T-cell (primary cell): ENCODE results near the gene ARHGAP6. TPM values are rescaled to one million over a fixed set of nuclear protein-coding genes. Genes with fewer than 3 reads are reported as not detected.
A peak's percentile ranks its signal among the peaks of the same experiment; 100 is the strongest.

Experiments used
- ATAC-seq, 4 experiments: fragments of 200-7000 bp in 3 of 4; fragments of 150-1000 bp in 1 of 4; cut with Tn5 transposase; replicated peaks in 1 of 4; 1 replicate in 3 of 4; 2 replicates in 1 of 4; pipeline ENCODE4 v1.10.0; 2021; ENCODE audit warnings: moderate library complexity in 3 of 4, mild to moderate bottlenecking in 2 of 4, moderate number of reproducible peaks in 1 of 4
- CTCF ChIA-PET, 2 donors: fragments of 300-600 bp; sonication (Branson Sonifier 250); formaldehyde crosslinking; loops; one replicate each; lab custom pipeline; 2022; ENCODE audit warnings: antibody characterized with exemption in 2 of 2; lab: Charles Lee
- POLR2A ChIA-PET, 2 donors: fragments of 300-600 bp; sonication (Branson Sonifier 250); formaldehyde crosslinking; loops; one replicate each; lab custom pipeline; 2022; ENCODE audit warnings: antibody characterized with exemption in 2 of 2; lab: Charles Lee
- DNase-seq, 35 experiments: peaks; one replicate each; pipeline versions ENCODE4 v3.0.0 to v3.0.0-alpha.2; 2013 to 2023
- H3K27ac ChIP-seq: one replicate; pipeline ENCODE4 v1.5.1; 2013; ENCODE audit warnings: low read length
- H3K27me3 ChIP-seq, 2 experiments: replicated peaks in 1 of 2; 1 replicate in 1 of 2; 2 replicates in 1 of 2; pipeline versions ENCODE4 v1.6.1 to v1.7.0; 2013; ENCODE audit warnings: low read length in 1 of 2, mixed read lengths in 1 of 2; ENCODE audit not compliant: control insufficient read depth in 2 of 2, insufficient read depth in 2 of 2; ENCODE audit errors: extremely low read depth in 1 of 2
- H3K36me3 ChIP-seq, 2 donors: 1 replicate in 1 of 2; 2 replicates in 1 of 2; pipeline versions ENCODE4 v1.6.1 to v1.7.0; 2013; ENCODE audit warnings: low read length in 1 of 2; ENCODE audit not compliant: control insufficient read depth in 2 of 2, insufficient read depth in 1 of 2; ENCODE audit errors: extremely low read depth in 1 of 2
- H3K4me1 ChIP-seq, 2 experiments: 1 replicate in 1 of 2; 2 replicates in 1 of 2; pipeline versions ENCODE4 v1.6.1 to v1.7.0; 2013; ENCODE audit warnings: low read length in 2 of 2, mixed read lengths in 1 of 2; ENCODE audit not compliant: insufficient read depth in 2 of 2, control insufficient read depth in 1 of 2; ENCODE audit errors: extremely low read depth in 1 of 2
- H3K4me3 ChIP-seq, 2 donors: 1 replicate in 1 of 2; 2 replicates in 1 of 2; pipeline versions ENCODE4 v1.5.1 to v1.7.0; 2013; ENCODE audit warnings: mild to moderate bottlenecking in 2 of 2, low read length in 1 of 2, moderate library complexity in 1 of 2; ENCODE audit not compliant: control insufficient read depth in 1 of 2; ENCODE audit errors: extremely low read depth in 1 of 2
- H3K9me3 ChIP-seq: 2 replicates; pipeline ENCODE4 v1.7.0; 2013
- H3K27ac Mint-ChIP-seq, 2 donors: one replicate each; pipeline ENCODE4 v1.8.0; 2020 to 2021; ENCODE audit warnings: mild to moderate bottlenecking in 2 of 2, mixed read lengths in 2 of 2
- H3K27me3 Mint-ChIP-seq, 2 donors: one replicate each; pipeline ENCODE4 v1.8.0; 2021 to 2022; ENCODE audit warnings: mixed read lengths in 2 of 2
- H3K36me3 Mint-ChIP-seq: one replicate; pipeline ENCODE4 v1.8.0; 2021; ENCODE audit warnings: mixed read lengths
- H3K4me1 Mint-ChIP-seq, 3 donors: one replicate each; pipeline ENCODE4 v1.8.0; 2020 to 2022; ENCODE audit warnings: mixed read lengths in 3 of 3, mild to moderate bottlenecking in 1 of 3
- H3K4me3 Mint-ChIP-seq, 3 donors: one replicate each; pipeline ENCODE4 v1.8.0; 2020 to 2022; ENCODE audit warnings: mild to moderate bottlenecking in 3 of 3, mixed read lengths in 3 of 3, moderate library complexity in 3 of 3
- H3K9me3 Mint-ChIP-seq, 3 donors: one replicate each; pipeline ENCODE4 v1.8.0; 2020 to 2022; ENCODE audit warnings: mixed read lengths in 3 of 3
- WGBS: methylation state at CpG from one replicate; pipeline ENCODE4 v1.1.5; 2013; ENCODE audit warnings: missing lambda C conversion rate; ENCODE audit not compliant: insufficient coverage; 5-methylcytosine and 5-hydroxymethylcytosine counted together
- total RNA-seq, 35 experiments: library from RNA in 6 of 35; stranded (reverse) in 6 of 35; fragments of 120-200 nt in 1 of 35; gene quantifications; one replicate each; pipeline versions ENCODE4 v1.2.1 to v1.2.4 and lab custom pipeline; 2013 to 2026

The ARHGAP6 gene
- total RNA-seq, 5 donors from 2014 or later (not counting 1 experiment from before 2014, with no cell fraction given): 0.09 to 0.13 (median 0.12) TPM; not detected in 2

- Histone ChIP-seq H3K27ac (no peak overlapping the region), H3K36me3 (no peaks in the 10 kb centered on the region), H3K4me1 (no peaks in the 10 kb centered on the region), H3K27me3 (peaks cover 0 to 2% of the 10 kb centered on the region in 2 experiments), H3K4me3 (no peak overlapping the region), H3K9me3 (no peaks in the 10 kb centered on the region)
- ATAC-seq (no peak), DNase-seq (no peak)
- Mint-ChIP-seq H3K27me3 (peaks cover 1 to 30% of the 10 kb centered on the region in 2 donors), H3K27ac (no peak overlapping the region), H3K9me3 (no peaks in the 10 kb centered on the region), H3K4me3 (no peak overlapping the region), H3K36me3 (no peaks in the 10 kb centered on the region), H3K4me1 (no peaks in the 10 kb centered on the region)
- CTCF ChIA-PET: no interaction called here
- POLR2A ChIA-PET: no interaction called here
- no CpG with 5 or more reads among the region's 5 CpGs for WGBS
These were observed 128.6 kb downstream of the ARHGAP6 start for GRCh38 chrX:11537141-11537540.

GRCh38 chrX:11535156-11535919, 130.4 kb downstream of the ARHGAP6 start:
- ChIA-PET CTCF (interaction anchor here (0.6 to 1.9 kb wide), 8 partner anchors 8 to 1462 kb away, joined by 3 to 7 read pairs (median 4); no protein-coding TSS in a partner anchor), POLR2A (no interaction called here)
- ATAC-seq (no peak), DNase-seq (no peak)
- no peaks in the 10 kb centered on the region for H3K9me3 ChIP-seq
- no peak overlapping the region for H3K4me3 ChIP-seq
- no peak overlapping the region for H3K27ac Mint-ChIP-seq
- no peaks in the 10 kb centered on the region for H3K36me3 ChIP-seq
- H3K36me3 Mint-ChIP-seq: no peaks in the 10 kb centered on the region
- H3K4me3 Mint-ChIP-seq: no peak overlapping the region
- WGBS: no CpG with 5 or more reads among the region's 5 CpGs
- H3K27me3 Mint-ChIP-seq: peaks cover 1 to 24% of the 10 kb centered on the region in 2 donors
- no peak overlapping the region for H3K27ac ChIP-seq
- no peaks in the 10 kb centered on the region for H3K4me1 Mint-ChIP-seq
- no peaks in the 10 kb centered on the region for H3K27me3 ChIP-seq
- no peaks in the 10 kb centered on the region for H3K4me1 ChIP-seq
- H3K9me3 Mint-ChIP-seq: no peaks in the 10 kb centered on the region

GRCh38 chrX:11533199-11533651, 132.5 kb downstream of the ARHGAP6 start:
- DNase-seq: peak in 2 of 35 experiments; percentile 3 to 70
- H3K27ac Mint-ChIP-seq: no peak overlapping the region
- Histone ChIP-seq H3K4me3 (no peak overlapping the region), H3K27ac (no peak overlapping the region), H3K27me3 (no peaks in the 10 kb centered on the region), H3K9me3 (no peaks in the 10 kb centered on the region), H3K4me1 (no peaks in the 10 kb centered on the region), H3K36me3 (no peaks in the 10 kb centered on the region)
- ChIA-PET CTCF (no interaction called here), POLR2A (no interaction called here)
- no peak overlapping the region for H3K4me3 Mint-ChIP-seq
- H3K4me1 Mint-ChIP-seq: no peaks in the 10 kb centered on the region
- peak; percentile 87 to 100 (median 91) for ATAC-seq
- no peaks in the 10 kb centered on the region for H3K36me3 Mint-ChIP-seq
- peaks cover 0 to 18% of the 10 kb centered on the region in 2 donors for H3K27me3 Mint-ChIP-seq
- no peaks in the 10 kb centered on the region for H3K9me3 Mint-ChIP-seq
- no CpG with 5 or more reads among the region's 2 CpGs for WGBS

- Mint-ChIP-seq H3K9me3 (no peaks in the 10 kb centered on the region), H3K27ac (no peak overlapping the region), H3K36me3 (no peaks in the 10 kb centered on the region), H3K27me3 (peaks cover 0 to 18% of the 10 kb centered on the region in 2 donors), H3K4me3 (no peak overlapping the region), H3K4me1 (no peaks in the 10 kb centered on the region)
- H3K36me3 ChIP-seq: no peaks in the 10 kb centered on the region
- no peak overlapping the region for H3K4me3 ChIP-seq
- no peak overlapping the region for H3K27ac ChIP-seq
- ATAC-seq: no peak
- POLR2A ChIA-PET: interaction anchor here in 1 of 2 donors (0.6 kb wide), 1 partner anchor 1779 kb away, joined by 7 read pairs; no protein-coding TSS in a partner anchor
- DNase-seq: no peak
- H3K4me1 ChIP-seq: no peaks in the 10 kb centered on the region
- CTCF ChIA-PET: interaction anchor here (0.9 to 1.7 kb wide), 4 partner anchors 231 to 239 kb away, joined by 3 to 8 read pairs (median 6); no protein-coding TSS in a partner anchor
- H3K9me3 ChIP-seq: no peaks in the 10 kb centered on the region
- no peaks in the 10 kb centered on the region for H3K27me3 ChIP-seq
These were observed 133.2 kb downstream of the ARHGAP6 start for GRCh38 chrX:11532291-11533078.

GRCh38 chrX:11531226-11531625, 134.5 kb downstream of the ARHGAP6 start:
- ATAC-seq (no peak), DNase-seq (no peak)
- H3K9me3 Mint-ChIP-seq: no peaks in the 10 kb centered on the region
- H3K4me1 ChIP-seq: no peaks in the 10 kb centered on the region
- H3K4me1 Mint-ChIP-seq: no peaks in the 10 kb centered on the region
- no peak overlapping the region for H3K27ac ChIP-seq
- CTCF ChIA-PET: interaction anchor here (0.6 to 1.7 kb wide), 8 partner anchors 27 to 956 kb away, joined by 3 to 8 read pairs (median 4); no protein-coding TSS in a partner anchor
- H3K36me3 ChIP-seq: no peaks in the 10 kb centered on the region
- H3K4me3 Mint-ChIP-seq: no peak overlapping the region
- H3K4me3 ChIP-seq: no peak overlapping the region
- H3K27me3 Mint-ChIP-seq: peaks cover 0 to 26% of the 10 kb centered on the region in 2 donors
- POLR2A ChIA-PET: no interaction called here
- no peaks in the 10 kb centered on the region for H3K27me3 ChIP-seq
- H3K9me3 ChIP-seq: no peaks in the 10 kb centered on the region
- H3K36me3 Mint-ChIP-seq: no peaks in the 10 kb centered on the region
- WGBS: no CpG with 5 or more reads among the region's 1 CpG
- H3K27ac Mint-ChIP-seq: no peak overlapping the region

GRCh38 chrX:11530621-11531020, 135.1 kb downstream of the ARHGAP6 start:
- Mint-ChIP-seq H3K27me3 (peaks cover 0 to 31% of the 10 kb centered on the region in 2 donors), H3K9me3 (no peaks in the 10 kb centered on the region), H3K4me1 (no peaks in the 10 kb centered on the region), H3K4me3 (no peak overlapping the region), H3K36me3 (no peaks in the 10 kb centered on the region), H3K27ac (no peak overlapping the region)
- Histone ChIP-seq H3K4me3 (no peak overlapping the region), H3K27me3 (no peaks in the 10 kb centered on the region), H3K27ac (no peak overlapping the region), H3K4me1 (no peaks in the 10 kb centered on the region), H3K36me3 (no peaks in the 10 kb centered on the region), H3K9me3 (no peaks in the 10 kb centered on the region)
- CTCF ChIA-PET: interaction anchor here in 1 of 2 donors (0.6 kb wide), 2 partner anchors 98 to 245 kb away, joined by 3 read pairs; no protein-coding TSS in a partner anchor
- ATAC-seq: no peak
- WGBS: no CpG with 5 or more reads among the region's 3 CpGs
- no peak for DNase-seq
- POLR2A ChIA-PET: no interaction called here
